Liver (tissue), 3 donors: ENCODE results near the gene CLMN.

Experiments used
- CTCF ChIP-seq: fragments of 150-350 bp; IDR thresholded peaks from 2 replicates; pipeline ENCODE4 v1.5.1; 2017; ENCODE audit warnings: improper control_type of control experiment, low read depth, low read length; ENCODE audit not compliant: missing input control
- HNF4A ChIP-seq, 2 donors: conservative IDR thresholded peaks; 2 replicates each; pipeline ENCODE4 v1.6.1; 2016; ENCODE audit warnings: antibody characterized with exemption in 2 of 2, mild to moderate bottlenecking in 2 of 2
- RXRA ChIP-seq, 2 donors: IDR thresholded peaks; 2 replicates each; pipeline ENCODE4 v1.6.1; 2017 to 2018; ENCODE audit warnings: antibody characterized with exemption in 2 of 2, mild to moderate bottlenecking in 1 of 2
- TAF1 ChIP-seq: conservative IDR thresholded peaks from 2 replicates; pipeline ENCODE4 v1.6.1; 2016; ENCODE audit warnings: antibody characterized with exemption, mild to moderate bottlenecking
- YY1 ChIP-seq: IDR thresholded peaks from 2 replicates; pipeline ENCODE4 v1.6.1; 2016; ENCODE audit warnings: antibody characterized with exemption, mild to moderate bottlenecking
- donor health status: healthy.
- donor health status: healthy.

- no peak for TF ChIP-seq TAF1
- TF ChIP-seq HNF4A (conservative IDR thresholded peaks at IDR 0.05), result no peak
- TF ChIP-seq CTCF, result no peak
- TF ChIP-seq RXRA (IDR thresholded peaks at IDR 0.05), result no peak
- no peak for TF ChIP-seq YY1
Observed at GRCh38 chr14:95323361-95323760, 3.7 kb upstream of the CLMN start.
